Measurements from ENCODE around the gene SULT1A2.
"Not testable (repeated sequence)": the region's sequence is repeated elsewhere in the genome, so short reads cannot be mapped to it uniquely, and the experiment has no call there.

The SULT1A2 gene

DNA sequence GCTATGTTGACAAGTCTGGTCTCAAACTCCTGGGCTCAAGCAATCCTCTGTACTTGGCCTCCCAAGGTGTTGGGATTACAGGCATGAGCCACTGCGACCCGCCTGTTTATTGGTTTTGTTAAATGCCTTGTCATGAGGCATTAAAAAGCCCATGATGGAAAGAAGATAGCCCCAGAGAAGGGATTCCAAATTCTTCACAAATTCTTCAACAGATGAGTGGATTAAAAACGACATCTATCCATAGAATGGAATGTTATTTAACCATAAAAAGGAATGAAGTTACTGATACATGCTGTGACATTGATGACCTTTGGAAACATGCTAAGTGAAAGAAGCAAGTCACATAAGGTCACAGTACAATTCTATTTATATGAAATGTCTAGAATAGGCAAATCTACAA, 38.4 kb downstream of the SULT1A2 start:
- DNase-seq (ENCODE audit: low read depth in 2 of 2), result no peak

DNA sequence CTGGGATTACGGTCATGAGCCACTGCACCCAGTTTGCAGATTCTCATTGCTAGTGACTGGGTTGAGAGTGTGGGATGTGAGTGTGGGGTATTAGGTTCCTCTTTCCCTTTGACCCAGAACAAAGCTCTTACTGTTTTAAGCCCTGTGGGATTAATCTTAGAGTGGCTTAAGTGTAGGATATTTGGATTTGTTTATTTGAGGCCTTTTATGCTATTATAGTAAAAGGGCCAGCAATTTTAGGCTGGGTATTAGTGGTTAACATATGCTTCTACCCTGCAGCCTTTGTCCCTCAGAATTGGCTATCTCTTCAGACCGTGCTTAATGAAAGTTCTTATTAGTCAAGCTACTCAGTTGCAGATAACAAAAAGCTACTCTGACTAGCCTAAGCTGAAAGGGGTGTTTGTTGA, 39.9 kb downstream of the SULT1A2 start:
- DNase-seq (ENCODE audit: low read depth in 2 of 2), result no peak

DNA sequence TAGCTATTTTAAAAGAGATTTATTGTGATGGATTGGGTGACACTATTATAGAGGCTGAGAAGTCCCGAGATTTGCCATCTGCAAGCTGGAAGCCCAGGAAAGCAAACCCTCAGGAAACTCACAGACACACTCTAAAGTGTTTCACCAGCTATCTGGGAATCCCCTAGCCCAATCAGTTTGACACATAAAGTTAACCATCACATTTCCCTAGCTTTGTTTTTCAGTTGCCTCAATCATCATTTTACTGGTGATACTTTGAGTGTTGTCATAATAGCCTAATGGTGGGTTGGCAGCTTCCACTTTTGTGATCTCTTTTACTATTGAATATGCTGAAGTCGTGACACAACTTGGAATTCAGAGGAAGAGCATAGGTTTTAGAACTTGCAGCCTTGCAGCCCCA, 41.3 kb downstream of the SULT1A2 start:
- DNase-seq (ENCODE audit: low read depth in 2 of 2), result no peak

DNA sequence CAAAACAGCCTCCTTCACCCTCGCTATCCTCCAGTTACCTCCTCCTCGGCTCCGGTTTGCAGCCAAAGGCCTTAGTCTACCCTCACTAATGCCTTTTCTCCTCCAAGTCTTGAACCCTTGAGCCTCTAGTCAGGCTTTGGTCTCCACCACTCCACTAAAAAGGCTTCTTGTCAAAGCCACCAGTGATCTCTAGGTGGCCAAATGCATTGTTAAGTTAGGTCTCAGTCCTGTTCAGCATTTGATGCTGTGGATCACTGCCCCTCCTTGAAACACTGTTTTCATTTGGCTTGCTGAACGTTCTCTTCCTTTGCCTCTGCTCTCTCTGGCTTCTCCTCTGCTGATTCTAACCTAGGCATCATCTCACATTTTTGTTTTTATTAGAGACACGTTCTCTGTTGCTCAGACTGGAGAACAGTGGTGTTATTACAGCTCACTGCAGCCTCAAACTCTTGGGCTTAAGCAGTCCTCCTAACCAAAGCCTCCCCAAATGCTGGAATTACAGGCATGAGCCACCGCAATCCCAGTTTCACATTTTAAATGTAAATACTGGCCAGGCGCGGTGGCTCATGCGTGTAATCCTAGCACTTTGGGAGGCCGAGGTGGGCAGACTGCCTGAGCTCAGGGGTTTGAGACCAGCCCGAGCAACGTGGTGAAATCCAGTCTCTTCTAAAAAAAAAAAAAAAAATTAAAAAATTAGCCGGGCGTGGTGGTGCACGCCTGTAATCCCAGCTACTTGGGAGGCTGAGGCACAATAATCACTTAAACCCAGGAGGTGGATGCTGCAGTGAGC, 42.0 kb downstream of the SULT1A2 start:
- no peak for DNase-seq (ENCODE audit: low read depth in 2 of 2)

DNA sequence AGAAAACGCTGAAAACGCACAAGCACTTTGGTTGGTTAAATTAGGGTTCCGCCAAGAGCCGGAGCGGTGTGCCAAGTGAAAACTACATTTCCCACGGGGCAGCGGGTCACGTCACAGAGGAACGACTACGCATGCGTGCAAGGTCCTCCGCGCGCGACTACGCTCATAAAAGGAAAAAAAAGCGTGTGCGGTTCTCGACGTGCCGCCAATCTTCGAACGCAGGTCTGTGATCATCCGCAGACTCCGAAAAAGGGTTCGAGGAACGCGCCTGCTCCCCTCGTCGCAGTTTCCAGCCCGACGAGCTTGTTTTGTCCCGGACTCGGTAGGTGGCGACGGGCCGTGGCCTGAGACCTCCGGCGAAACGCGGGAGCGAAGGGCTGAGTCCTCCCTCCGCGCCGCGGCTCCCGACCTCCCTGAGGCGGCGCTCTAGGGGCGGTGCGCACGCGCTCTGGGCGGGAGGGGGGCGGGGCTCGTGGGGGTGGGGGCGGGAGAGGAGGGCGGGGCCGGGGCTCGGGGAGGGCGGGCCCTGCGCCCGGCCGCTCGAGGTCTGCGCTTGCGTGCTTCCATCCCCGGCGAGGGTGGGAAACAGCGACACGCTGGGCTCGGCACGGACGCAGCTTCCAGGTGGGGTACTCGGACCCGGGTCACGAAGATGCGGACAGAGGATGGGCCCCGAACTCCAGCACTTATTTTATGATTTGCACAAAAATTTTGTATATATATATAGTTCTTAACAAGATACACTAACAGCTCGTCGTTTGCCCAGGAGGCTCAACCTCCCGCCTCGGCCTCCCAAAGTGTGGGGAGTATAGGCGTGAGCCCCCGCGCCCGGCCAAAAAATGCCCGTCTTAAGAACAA, 42.8 kb downstream of the SULT1A2 start, which contains the start of gene SGF29:
Gene SGF29, plus strand, starts transcription at position 145 of the 858 bp plus-strand sequence. CDS start 27,150 bp downstream, outside the sequence.
- peak; percentile 80 to 95 for DNase-seq (ENCODE audit: low read depth in 2 of 2)

DNA sequence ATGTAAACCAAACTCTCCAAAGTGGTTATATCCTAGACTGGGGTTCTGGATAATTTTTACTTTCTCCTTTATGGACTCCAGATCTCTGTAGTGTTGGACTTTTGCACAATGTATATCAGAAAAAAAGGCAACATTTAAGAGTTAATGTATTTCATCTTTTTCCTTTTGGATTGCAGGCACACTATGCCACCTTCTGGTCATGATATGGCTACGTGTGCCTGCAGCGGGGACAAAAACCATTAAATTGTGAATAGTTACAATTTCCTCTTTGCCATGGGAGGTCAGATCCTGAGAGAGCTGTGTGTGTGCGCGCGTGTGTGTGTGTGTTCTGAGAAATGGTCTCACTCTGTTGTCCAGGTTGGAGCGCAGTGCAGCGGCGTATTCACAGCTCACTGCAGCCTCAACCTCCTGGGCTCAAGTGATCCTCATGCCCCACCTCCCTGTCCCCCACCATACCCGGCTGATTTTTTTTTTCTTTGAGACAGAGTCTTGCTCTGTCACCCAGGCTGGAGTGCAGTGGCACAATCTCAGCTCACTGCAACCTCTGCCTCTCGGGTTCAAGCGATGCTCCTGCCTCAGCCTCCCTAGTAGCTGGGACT, 47.5 kb downstream of the SULT1A2 start:
- no peak for DNase-seq (ENCODE audit: low read depth in 2 of 2)

DNA sequence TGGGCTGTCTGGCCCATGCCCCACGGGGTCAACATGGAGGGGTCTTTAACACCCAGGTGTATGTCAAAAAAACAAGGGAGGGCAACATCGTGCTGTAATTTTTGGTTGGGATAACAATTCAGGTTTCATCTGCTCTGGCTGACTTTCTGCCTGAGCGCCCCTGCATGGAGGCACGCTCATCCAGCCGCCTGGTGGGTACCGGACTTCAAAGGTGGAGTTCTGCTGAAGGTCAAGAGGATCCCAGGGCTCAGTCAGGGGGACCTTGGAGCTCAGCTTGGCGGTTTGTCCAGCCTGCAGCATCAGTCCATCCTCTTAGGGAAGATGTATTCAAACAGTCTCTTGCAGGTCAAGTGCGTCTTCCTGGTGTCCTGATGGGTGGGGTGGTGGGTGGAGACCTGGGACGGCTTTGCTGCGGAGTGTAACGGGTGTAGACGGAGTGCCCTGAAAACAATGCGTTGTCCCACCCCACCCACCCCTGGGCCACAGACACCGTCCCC, 48.5 kb downstream of the SULT1A2 start:
- DNase-seq (ENCODE audit: low read depth in 2 of 2), result no peak

DNA sequence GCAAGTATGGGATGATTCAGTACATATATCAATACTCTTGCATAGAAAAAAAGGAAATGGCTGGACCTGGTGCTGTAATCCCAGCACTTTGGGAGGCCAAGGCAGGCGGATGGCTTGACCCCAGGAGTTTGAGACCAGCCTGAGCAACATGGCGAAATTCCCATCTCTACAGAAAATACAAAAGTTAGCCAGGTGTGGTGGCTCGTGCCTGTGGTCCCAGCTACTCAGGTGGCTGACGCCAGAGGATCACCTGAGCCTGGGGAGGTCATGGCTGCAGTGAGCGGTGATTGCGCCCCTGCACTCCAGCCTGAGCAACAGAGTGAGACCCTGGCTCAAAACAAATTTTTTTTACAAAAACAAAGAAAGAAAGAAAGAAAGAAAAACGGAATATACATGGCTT, 50.2 kb downstream of the SULT1A2 start:
- DNase-seq (ENCODE audit: low read depth in 2 of 2), result no peak

DNA sequence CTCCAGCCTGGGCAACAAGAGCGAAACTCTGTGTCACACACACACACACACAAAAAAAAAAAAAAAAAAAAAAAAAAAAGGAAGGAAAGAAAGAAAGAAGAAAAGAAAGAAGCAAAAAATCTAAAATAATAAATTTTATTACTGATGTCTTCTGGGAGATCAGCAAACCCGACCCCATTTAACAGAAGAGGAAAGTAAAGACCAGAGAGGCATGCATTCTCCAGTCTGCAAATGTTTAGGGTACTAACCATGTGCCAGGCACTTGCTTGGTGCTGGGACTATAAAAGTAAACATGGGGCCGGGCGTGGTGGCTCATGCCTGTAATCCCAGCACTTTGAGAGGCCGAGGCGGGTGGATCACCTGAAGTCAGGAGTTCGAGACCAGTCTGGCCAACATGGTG, 50.9 kb downstream of the SULT1A2 start:
- DNase-seq (ENCODE audit: low read depth in 2 of 2), result not testable (repeated sequence)

DNA sequence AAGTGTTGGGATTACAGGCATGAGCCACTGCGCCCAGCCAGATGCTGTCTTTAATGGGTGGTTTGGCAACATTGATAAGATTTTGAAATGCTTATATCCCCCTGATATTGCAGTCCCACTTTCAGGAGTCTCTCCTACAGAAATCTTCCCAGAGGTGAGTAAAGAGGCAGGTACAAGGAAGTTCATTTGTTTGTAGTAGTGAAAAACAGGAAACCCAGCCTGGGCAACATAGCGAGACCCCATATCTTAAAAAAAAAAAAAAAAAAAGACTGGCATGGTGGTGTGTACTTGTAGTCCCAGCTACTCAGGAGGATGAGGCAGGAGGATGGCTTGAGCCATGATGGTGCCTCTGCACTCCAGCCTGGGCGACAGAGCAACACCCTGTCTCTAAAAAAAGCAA, 51.9 kb downstream of the SULT1A2 start:
- DNase-seq (ENCODE audit: low read depth in 2 of 2), result no peak

DNA sequence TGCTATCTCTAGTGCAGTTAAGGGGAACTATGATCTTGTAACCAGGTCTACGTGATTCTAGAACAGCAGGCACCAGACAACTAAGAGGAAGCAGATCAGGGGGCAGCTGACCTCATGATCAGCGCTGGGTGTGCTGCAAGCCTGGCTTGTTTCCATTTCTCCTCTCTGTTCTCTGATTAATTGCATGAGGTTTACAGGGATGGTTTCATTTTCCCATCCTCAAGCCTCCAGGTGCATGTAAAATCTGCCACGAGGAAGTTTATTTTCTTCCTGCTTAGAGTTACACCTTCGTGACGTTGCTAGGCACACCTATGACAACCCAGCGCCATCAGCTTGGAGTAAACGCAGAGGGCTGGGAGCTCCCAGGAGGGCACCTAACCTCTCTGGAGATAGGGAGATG, 53.8 kb downstream of the SULT1A2 start:
- DNase-seq (ENCODE audit: low read depth in 2 of 2), result no peak

DNA sequence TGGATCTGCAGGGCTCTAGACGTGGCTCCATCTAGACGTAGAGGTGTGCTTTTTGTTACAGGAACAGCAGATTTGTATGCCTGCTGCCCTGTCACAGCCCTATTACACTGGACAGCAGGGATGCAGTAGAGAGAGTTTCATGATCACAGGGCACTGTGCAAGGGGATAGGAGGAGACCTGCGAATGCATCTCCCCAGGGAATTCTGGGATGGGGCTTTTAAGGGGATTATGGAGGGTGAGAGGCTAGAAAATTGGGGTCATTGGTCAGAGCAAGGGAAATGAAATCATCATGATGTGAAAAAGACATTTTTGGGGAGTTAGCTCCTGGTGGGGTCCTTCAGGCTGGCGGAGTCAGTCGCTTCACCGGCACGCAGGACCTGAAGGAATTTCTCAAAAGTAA, 54.2 kb downstream of the SULT1A2 start:
- no peak for DNase-seq (ENCODE audit: low read depth in 2 of 2)
